Activated T-cell treated with anti-CD3 and anti-CD28 coated beads, Interleukin-2, amount 50 U/mL, for 4 hours (primary cell): ENCODE results near the gene ANOS1. TPM values are rescaled to one million over a fixed set of nuclear protein-coding genes. Genes with fewer than 3 reads are reported as not detected.
"Not testable (repeated sequence)": the region's sequence is repeated elsewhere in the genome, so short reads cannot be mapped to it uniquely, and the experiment has no call there.

Source experiments
- ATAC-seq, 2 donors: fragments of 200-7000 bp; cut with Tn5 transposase; one replicate each; pipeline ENCODE4 v1.10.0; 2021
- DNase-seq: peaks from one replicate; pipeline ENCODE4 v3.0.0-alpha.2; 2020
- H3K27me3 Mint-ChIP-seq: one replicate; pipeline ENCODE4 v1.8.0; 2021; ENCODE audit warnings: low read depth, mixed read lengths
- H3K36me3 Mint-ChIP-seq: one replicate; pipeline ENCODE4 v1.8.0; 2022; ENCODE audit warnings: mixed read lengths; ENCODE audit not compliant: insufficient read depth
- H3K4me1 Mint-ChIP-seq: one replicate; pipeline ENCODE4 v1.8.0; 2021; ENCODE audit warnings: low read depth, mixed read lengths
- H3K4me3 Mint-ChIP-seq: one replicate; pipeline ENCODE4 v1.8.0; 2021; ENCODE audit warnings: mild to moderate bottlenecking, moderate library complexity, mixed read lengths
- H3K9me3 Mint-ChIP-seq: one replicate; pipeline ENCODE4 v1.8.0; 2021; ENCODE audit warnings: mixed read lengths
- total RNA-seq, 3 donors: library from RNA; stranded (reverse); gene quantifications; one replicate each; pipeline ENCODE4 v1.2.1, GENCODE V29; 2021

ANOS1 gene, protein sequence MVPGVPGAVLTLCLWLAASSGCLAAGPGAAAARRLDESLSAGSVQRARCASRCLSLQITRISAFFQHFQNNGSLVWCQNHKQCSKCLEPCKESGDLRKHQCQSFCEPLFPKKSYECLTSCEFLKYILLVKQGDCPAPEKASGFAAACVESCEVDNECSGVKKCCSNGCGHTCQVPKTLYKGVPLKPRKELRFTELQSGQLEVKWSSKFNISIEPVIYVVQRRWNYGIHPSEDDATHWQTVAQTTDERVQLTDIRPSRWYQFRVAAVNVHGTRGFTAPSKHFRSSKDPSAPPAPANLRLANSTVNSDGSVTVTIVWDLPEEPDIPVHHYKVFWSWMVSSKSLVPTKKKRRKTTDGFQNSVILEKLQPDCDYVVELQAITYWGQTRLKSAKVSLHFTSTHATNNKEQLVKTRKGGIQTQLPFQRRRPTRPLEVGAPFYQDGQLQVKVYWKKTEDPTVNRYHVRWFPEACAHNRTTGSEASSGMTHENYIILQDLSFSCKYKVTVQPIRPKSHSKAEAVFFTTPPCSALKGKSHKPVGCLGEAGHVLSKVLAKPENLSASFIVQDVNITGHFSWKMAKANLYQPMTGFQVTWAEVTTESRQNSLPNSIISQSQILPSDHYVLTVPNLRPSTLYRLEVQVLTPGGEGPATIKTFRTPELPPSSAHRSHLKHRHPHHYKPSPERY
- total RNA-seq: under 1 TPM in 2 of 3 donors, not detected in 1; 0.05 to 0.08 TPM

DNA sequence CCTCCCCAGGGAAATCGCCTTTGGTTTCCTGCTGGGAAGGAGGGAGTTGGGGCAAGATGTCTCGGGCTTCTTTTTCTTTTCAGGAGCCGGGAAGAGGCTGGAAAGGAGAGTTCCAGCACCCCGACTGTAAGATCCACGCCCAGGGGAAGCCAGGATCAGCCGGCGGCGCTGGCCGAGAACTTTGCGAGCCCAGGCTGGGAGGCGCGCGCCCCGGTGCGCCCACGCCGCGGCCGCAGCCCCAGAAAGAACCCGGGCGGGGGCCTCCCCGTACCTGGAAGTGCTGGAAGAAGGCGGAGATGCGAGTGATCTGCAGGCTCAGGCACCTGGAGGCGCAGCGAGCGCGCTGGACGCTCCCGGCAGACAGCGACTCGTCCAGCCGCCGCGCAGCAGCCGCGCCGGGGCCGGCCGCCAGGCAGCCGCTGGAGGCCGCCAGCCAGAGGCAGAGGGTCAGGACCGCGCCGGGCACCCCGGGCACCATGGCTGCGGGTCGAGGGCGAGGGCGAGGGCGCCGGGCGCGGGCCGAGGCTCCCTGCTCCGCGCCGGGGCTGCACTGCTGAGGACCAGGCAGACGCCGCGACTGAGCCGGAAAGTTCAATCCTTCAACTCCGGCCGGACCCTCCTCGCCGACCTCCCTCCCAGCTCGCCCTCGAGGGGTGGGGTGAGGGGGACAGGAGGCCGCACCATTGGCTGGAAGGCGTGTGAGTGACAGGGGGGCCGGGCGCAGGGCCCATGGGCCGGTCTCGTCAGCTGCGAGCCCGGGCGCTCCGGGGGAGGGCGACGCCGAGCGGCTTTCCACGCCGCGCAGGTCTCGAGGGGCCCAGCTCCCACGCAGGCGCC is at the start of gene ANOS1:
Gene ANOS1, minus strand, starts transcription at position 579 of the 837 bp plus-strand sequence. Its CDS starts 101 bp downstream, at position 478.
- no peak for DNase-seq
- Mint-ChIP-seq H3K4me3 (no peak within 1 kb of the TSS), H3K4me1 (peaks cover 3% of the 10 kb centered on the region), H3K27me3 (peaks cover 27% of the 10 kb centered on the region), H3K36me3 (no peaks in the 10 kb centered on the region), H3K9me3 (no peaks in the 10 kb centered on the region)
- ATAC-seq: peak in 1 of 2 donors; percentile 21

DNA sequence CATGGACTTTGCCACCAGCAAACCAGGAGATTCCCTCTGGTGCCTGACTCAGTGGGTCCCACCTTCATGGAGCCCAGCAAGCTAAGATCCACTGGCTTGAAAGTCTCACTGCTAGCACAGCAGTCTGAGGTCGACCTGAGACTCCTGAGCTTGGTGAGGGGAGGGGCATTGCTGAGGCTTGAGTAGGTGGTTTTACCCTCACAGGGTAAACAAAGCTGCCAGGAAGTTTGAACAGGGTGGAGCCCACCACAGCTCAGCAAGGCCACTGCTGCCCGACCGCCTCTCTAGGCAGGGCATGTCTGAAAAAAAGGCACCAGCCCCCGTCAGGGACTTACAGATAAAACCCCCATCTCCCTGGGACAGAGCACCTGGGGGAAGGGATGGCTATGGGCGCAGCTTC is 41.2 kb upstream of the ANOS1 start:
- H3K27me3 Mint-ChIP-seq: no peaks in the 10 kb centered on the region
- H3K4me3 Mint-ChIP-seq: no peak overlapping the region
- DNase-seq: no peak
- peaks cover 1% of the 10 kb centered on the region for H3K4me1 Mint-ChIP-seq
- ATAC-seq: no peak
- no peaks in the 10 kb centered on the region for H3K36me3 Mint-ChIP-seq
- no peaks in the 10 kb centered on the region for H3K9me3 Mint-ChIP-seq

DNA sequence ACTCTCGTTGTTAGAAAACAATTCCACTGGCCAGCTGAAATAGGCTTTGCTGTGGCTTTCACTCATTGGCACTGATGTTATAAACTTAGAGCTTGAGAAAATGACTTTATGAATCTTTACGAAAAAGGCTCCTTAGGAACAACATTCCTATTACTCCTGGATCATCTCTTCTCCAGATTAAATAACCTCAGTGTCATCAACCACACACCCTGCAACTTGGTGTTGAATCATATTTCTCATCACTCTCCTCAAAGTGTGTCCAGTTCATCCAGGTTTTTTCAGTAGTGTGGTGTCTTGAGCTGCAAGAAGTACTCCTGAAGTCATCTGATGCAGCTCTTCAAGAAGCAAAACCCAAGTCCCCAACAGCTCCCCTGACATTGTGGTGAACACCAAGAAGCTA is 28.1 kb upstream of the ANOS1 start:
- no peak for DNase-seq
- no peak overlapping the region for H3K4me3 Mint-ChIP-seq
- H3K4me1 Mint-ChIP-seq: no peaks in the 10 kb centered on the region
- H3K9me3 Mint-ChIP-seq: no peaks in the 10 kb centered on the region
- no peaks in the 10 kb centered on the region for H3K36me3 Mint-ChIP-seq
- ATAC-seq: no peak
- peaks cover 10% of the 10 kb centered on the region for H3K27me3 Mint-ChIP-seq

DNA sequence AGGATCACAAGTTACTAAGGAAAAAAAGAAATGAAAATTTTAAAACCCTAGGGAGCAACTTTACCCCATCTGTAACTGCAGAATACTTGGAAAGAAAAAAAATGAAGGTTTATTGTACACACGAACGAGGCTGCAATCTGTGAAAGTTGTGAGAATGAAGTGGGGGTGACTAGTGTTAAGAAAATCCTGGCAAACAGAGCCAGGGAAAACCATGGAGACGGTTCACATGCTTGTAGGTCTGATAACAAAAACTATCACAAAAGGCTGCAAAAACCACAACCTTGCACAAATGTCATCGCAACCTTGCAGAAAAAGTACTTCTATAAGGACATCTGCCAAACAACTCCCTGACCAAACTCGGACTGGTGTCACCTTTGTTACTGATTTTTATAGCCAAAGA is 26.8 kb upstream of the ANOS1 start:
- not testable (repeated sequence) for H3K4me1 Mint-ChIP-seq, H3K4me3 Mint-ChIP-seq, H3K9me3 Mint-ChIP-seq, H3K36me3 Mint-ChIP-seq, H3K27me3 Mint-ChIP-seq, DNase-seq, ATAC-seq

DNA sequence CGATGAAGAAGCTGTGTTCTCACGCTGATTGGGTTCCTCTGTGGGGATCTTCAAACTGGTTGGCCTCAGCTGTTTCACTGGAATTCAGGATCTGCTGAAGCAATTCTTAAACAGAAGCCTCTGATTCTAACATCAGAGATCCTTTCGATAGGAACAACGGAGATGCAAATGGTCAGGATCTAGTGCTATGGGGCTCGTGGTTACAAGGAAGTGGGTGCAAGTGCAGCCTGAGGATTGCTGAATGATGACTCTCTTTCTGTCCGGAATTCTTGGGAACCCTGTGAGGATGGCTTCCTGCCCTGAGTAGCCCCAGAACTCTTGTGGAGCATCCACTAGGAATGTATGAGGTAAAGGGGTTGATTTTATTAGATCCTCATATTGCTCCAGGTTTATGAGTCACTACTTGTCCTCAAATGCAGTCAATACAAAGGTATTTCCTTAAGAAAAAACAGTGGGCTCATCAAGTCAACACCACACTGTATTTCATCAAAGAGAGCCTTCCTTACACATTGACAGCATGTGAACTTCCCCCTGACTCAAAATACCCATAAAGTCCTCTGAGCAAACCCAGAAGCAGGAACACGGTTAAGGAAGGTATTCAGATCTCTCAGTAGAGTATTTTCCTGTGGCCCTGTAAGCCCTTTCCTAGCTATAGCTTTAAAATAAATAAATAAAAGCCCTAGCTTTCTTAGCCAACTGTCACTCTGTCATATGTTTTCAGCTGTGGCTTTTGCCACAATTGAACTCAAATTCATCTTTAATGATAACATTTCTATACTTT is 25.9 kb upstream of the ANOS1 start:
- not testable (repeated sequence) for ATAC-seq, DNase-seq, H3K4me1 Mint-ChIP-seq, H3K9me3 Mint-ChIP-seq, H3K4me3 Mint-ChIP-seq, H3K36me3 Mint-ChIP-seq, H3K27me3 Mint-ChIP-seq

DNA sequence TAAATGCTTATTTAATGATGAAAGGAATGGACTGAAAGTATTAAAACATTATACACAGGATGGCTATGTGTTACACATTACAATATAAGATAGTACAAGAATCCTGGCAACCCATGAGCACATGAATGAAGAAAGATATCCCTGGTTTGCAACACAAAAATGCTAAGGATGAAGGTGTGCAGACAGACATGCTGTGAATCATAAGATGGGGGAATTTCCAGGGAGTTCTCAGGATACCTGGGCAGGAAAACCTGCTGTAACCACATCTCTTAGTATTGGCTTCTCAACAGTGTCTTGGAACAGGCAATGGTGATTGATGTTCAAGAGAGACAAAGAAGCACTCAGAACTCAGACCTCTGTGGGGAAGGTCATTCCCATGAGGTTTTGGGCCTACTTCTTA is 23.9 kb upstream of the ANOS1 start:
- H3K4me3 Mint-ChIP-seq: no peak overlapping the region
- H3K4me1 Mint-ChIP-seq: no peaks in the 10 kb centered on the region
- ATAC-seq: no peak
- H3K36me3 Mint-ChIP-seq: no peaks in the 10 kb centered on the region
- DNase-seq: no peak
- H3K27me3 Mint-ChIP-seq: no peaks in the 10 kb centered on the region
- H3K9me3 Mint-ChIP-seq: no peaks in the 10 kb centered on the region

DNA sequence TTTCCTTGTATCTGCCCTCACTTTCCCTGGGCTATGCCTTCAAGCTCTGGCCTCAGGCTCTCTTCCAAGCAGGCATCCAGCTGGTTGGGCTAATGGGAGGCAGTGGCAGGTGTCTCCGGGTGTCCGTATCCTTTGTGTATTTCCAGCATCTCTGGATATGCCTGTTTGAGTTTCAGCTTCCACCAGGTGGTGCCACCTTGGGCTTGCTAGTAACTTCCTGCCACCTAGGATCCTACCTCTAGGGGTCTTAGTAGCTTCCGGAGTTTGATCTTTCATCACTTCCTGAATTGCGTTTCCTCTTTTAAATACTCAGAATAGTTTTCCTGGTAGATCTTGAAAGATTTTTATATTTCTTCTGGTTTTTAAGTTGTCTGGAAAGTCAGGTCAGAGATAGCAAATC is 23.2 kb upstream of the ANOS1 start:
- Mint-ChIP-seq H3K36me3 (no peaks in the 10 kb centered on the region), H3K4me1 (no peaks in the 10 kb centered on the region), H3K27me3 (no peaks in the 10 kb centered on the region), H3K4me3 (no peak overlapping the region), H3K9me3 (no peaks in the 10 kb centered on the region)
- ATAC-seq: no peak
- no peak for DNase-seq

DNA sequence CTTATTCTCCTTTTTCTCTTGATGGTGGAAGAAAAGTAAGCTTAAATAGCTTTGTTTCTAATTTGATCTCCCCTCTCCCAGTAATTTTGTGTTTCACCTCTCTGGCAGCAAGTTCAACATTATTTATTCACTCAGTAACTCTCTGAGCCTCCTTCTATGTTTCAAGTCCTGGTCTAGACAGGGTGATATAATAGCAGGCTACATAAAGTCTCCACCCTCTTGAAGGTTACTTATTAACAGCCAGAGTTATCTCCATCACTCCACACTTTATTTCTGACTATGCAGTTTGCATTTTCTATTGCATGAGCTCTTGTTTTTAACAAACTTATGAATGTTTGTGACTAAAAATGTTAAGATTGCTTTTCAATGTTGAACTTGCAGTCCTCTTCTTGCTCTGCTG is 17.8 kb upstream of the ANOS1 start:
- DNase-seq: no peak
- Mint-ChIP-seq H3K27me3 (peaks cover 6% of the 10 kb centered on the region), H3K36me3 (no peaks in the 10 kb centered on the region), H3K9me3 (no peaks in the 10 kb centered on the region), H3K4me3 (no peak overlapping the region), H3K4me1 (no peaks in the 10 kb centered on the region)
- ATAC-seq: no peak

DNA sequence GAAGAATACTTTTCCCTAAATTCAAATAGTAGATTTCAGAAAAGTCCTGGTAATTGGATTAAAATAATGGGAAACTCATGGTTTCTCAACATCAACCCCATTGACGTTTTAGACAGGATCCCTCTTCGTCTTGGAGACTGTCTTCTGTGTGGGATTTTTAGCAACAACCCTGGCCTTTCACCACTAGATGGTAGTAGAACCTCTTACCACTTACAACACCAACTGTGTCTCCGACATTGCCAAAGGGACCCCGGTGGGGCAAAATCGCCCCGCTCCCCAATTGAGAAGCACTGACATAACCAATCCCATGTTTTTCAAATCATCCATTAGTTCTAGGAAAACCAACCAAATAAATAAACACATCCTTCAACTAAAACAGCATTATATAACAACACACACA is 16.9 kb upstream of the ANOS1 start:
- Mint-ChIP-seq H3K36me3 (no peaks in the 10 kb centered on the region), H3K4me3 (no peak overlapping the region), H3K9me3 (no peaks in the 10 kb centered on the region), H3K4me1 (no peaks in the 10 kb centered on the region), H3K27me3 (peaks cover 6% of the 10 kb centered on the region)
- DNase-seq (no peak), ATAC-seq (no peak)

DNA sequence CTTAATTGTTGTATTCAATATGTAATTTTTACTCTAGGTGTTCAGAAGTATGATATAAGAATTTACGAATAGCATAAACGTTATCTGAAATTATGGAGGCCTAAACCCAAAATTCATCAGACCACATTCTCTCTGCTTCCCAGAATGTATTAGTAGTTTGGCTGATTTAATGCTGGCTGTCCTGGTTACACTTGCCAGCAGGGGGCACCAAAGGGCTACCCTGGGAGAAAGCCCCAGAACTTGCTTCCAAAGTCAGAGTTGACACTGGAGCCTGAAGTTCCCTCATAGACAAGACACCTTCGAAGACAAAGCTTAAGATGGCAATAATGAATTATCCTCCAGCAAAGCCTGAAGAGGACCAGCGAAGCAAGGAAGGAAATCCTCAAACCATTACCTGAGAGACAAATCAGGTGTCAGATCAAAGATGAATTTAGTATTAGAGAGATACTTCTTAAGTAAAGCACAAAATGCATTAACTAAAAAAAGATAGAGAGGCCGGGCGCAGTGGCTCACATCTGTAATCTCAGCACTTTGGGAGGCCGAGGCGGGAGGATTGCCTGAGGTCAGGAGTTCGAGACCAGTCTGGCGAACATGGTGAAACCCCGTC is 11.3 kb upstream of the ANOS1 start:
- ATAC-seq (no peak), DNase-seq (peak; percentile 57)
- peaks cover 4% of the 10 kb centered on the region for H3K27me3 Mint-ChIP-seq
- no peaks in the 10 kb centered on the region for H3K36me3 Mint-ChIP-seq
- H3K4me1 Mint-ChIP-seq: no peaks in the 10 kb centered on the region
- no peak overlapping the region for H3K4me3 Mint-ChIP-seq
- H3K9me3 Mint-ChIP-seq: no peaks in the 10 kb centered on the region

DNA sequence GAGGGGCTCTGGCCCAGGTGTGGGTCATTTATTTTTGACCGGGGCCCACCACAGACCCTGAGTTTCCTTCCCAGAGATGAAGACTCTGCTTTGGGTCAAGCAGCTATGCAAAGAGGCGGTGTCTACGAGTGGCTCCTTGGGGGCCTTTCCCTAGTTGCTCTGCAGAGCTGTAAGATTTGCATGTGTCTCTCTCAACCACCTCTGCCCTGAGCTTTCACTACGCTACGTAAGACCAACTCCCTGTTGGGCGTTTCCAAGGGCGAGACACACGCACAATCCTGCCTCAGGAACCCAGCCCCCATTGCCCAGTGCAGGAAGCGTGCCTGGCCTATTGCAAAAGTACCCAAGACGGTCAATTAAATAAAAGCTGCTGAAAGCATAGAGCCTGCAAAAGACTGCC is 10.0 kb upstream of the ANOS1 start:
- no peak for ATAC-seq
- Mint-ChIP-seq H3K27me3 (peaks cover 4% of the 10 kb centered on the region), H3K4me1 (no peaks in the 10 kb centered on the region)

DNA sequence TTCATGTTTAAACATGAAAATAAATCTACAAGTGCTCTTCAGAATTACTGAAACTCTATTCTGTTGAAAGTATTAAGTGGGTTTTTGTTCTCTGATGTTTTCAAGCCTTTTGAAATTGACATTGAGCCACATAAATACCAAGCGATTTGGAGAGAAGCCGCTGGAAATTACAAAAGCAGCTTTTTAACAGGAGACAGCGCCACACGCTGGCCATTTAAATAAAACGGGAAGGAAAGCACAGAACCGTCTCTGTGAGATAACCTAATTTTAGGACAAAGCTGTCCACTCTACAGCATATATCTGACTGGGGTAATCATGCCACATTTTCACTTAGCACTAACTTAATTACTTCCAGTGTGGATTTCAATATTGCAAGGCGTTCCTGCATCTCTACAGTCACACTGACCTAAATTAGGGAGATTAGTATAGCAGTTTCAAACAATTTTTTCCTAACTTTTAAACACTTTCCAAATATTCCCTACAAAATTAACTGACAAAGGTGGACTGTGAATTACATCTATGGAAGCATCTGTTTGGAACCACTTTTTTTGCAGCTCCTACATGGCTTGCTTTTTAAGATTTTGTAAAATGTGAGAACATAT is 6.8 kb upstream of the ANOS1 start:
- Mint-ChIP-seq H3K9me3 (no peaks in the 10 kb centered on the region), H3K36me3 (no peaks in the 10 kb centered on the region), H3K4me1 (no peaks in the 10 kb centered on the region), H3K27me3 (peaks cover 2% of the 10 kb centered on the region), H3K4me3 (no peak overlapping the region)
- no peak for ATAC-seq
- no peak for DNase-seq

More for the DNA sequence above, 10.0 kb upstream of the ANOS1 start:
- no peak for DNase-seq
- no peak overlapping the region for H3K4me3 Mint-ChIP-seq
- H3K36me3 Mint-ChIP-seq: no peaks in the 10 kb centered on the region
- no peaks in the 10 kb centered on the region for H3K9me3 Mint-ChIP-seq

DNA sequence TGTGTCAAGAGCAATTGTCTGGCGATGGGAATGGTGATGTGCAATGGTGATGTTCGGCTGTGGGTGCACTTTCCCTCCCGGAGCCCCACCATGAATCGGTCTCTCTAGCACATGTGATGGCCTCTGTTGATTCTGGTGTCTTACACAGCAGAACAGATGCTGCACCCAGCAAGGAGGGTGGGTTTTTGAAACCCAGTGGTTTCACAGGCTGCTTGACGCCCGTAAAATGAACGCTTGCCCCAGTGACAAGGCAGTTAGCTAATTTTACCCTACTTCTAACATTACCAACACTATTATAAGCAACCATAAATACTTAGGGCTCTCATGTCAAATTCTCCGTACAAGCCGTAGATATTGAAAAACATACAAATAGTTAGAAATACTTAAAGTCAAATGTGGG is 5.9 kb upstream of the ANOS1 start:
- peaks cover 2% of the 10 kb centered on the region for H3K4me1 Mint-ChIP-seq
- no peak overlapping the region for H3K4me3 Mint-ChIP-seq
- H3K36me3 Mint-ChIP-seq: no peaks in the 10 kb centered on the region
- DNase-seq: no peak
- H3K27me3 Mint-ChIP-seq: peaks cover 8% of the 10 kb centered on the region
- H3K9me3 Mint-ChIP-seq: no peaks in the 10 kb centered on the region
- ATAC-seq: no peak
